ENCODE results near the gene IFI30.

- TF ChIP-seq CTCF (IDR thresholded peaks at IDR 0.05), result no peak
- TF ChIP-seq POLR2A (IDR thresholded peaks at IDR 0.05), result no peak
Observed at GRCh38 chr19:18144361-18144760, 29.3 kb upstream of the IFI30 start.

Data from esophagus squamous epithelium (tissue), 4 donors.